Thymus (tissue), 11 donors: ENCODE measurements around the gene GGT6. TPM values are rescaled to one million over a fixed set of nuclear protein-coding genes. Genes with fewer than 3 reads are reported as not detected.

Experiments used
- DNase-seq, 9 donors: peaks; one replicate each; pipeline ENCODE4 v3.0.0-alpha.2; 2013; ENCODE audit warnings: low spot score in 9 of 9, low read depth in 6 of 9, missing footprints in 1 of 9
- H3K27ac ChIP-seq, 2 donors: one replicate each; pipeline ENCODE4 v1.5.1; 2013; ENCODE audit warnings: control low read depth in 1 of 2, low read depth in 1 of 2, low read length in 1 of 2, mild to moderate bottlenecking in 1 of 2, moderate library complexity in 1 of 2
- H3K27me3 ChIP-seq, 2 donors: one replicate each; pipeline ENCODE4 v1.5.1; 2013; ENCODE audit warnings: low read length in 1 of 2; ENCODE audit not compliant: control insufficient read depth in 2 of 2, insufficient read depth in 1 of 2
- H3K36me3 ChIP-seq, 2 donors: one replicate each; pipeline ENCODE4 v1.5.1; 2013; ENCODE audit warnings: low read length in 1 of 2, mild to moderate bottlenecking in 1 of 2, moderate library complexity in 1 of 2; ENCODE audit not compliant: control insufficient read depth in 2 of 2, insufficient read depth in 2 of 2
- H3K4me1 ChIP-seq, 2 donors: one replicate each; pipeline ENCODE4 v1.5.1; 2013; ENCODE audit warnings: low read length in 2 of 2; ENCODE audit not compliant: control insufficient read depth in 2 of 2, insufficient read depth in 2 of 2
- H3K4me3 ChIP-seq, 2 donors: one replicate each; pipeline ENCODE4 v1.5.1; 2013; ENCODE audit warnings: low read length in 2 of 2, control low read depth in 1 of 2, mild to moderate bottlenecking in 1 of 2
- H3K9me3 ChIP-seq, 2 donors: one replicate each; pipeline ENCODE4 v1.5.1; 2013; ENCODE audit warnings: low read length in 1 of 2, mild to moderate bottlenecking in 1 of 2; ENCODE audit not compliant: control insufficient read depth in 2 of 2, insufficient read depth in 1 of 2
- WGBS: extraction: QIAGEN DNeasy Blood & Tissue Kit; methylation state at CpG from one replicate; pipeline ENCODE4 v1.1.7; 2013; 5-methylcytosine and 5-hydroxymethylcytosine counted together
- polyA plus RNA-seq: library from polyadenylated mRNA; stranded (reverse); fragments of 200-250 nt; gene quantifications from one replicate; pipeline ENCODE4 v1.2.3, GENCODE V29; 2013
- total RNA-seq: library from RNA; stranded (reverse); fragments of 120-200 nt; gene quantifications from one replicate; pipeline ENCODE4 v1.2.4, GENCODE V29; 2013
- donor health status: healthy.

The GGT6 gene
- total and polyA plus RNA-seq, 2 donors, result 0.90 to 3.7 TPM

DNA sequence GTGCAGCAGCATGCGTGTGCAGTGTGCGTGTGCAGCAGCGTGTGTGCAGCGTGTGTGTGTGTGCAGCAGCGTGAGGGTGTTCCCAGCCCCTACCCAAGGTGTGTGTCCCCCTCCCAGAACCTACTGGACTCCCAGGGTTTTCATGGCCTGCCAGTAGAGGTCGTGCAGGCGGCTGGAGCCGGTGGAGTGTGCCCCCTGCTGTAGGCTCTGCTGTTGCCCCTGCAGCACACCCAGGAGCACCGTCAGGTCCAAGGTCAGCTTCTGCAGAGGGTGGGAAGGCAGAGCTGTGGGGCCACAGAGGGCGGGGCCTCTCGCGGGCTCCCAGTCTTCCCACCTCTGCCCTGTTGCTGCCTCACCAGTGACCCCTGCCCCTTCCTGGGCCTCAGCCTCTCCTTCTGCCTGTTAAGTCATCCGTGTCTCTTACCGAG, 20.1 kb downstream of the GGT6 start:
- Histone ChIP-seq H3K9me3 (peaks cover 1 to 6% of the 10 kb centered on the region in 2 donors), H3K4me3 (no peak overlapping the region), H3K36me3 (peaks cover 62 to 63% of the 10 kb centered on the region in 2 donors), H3K4me1 (peaks cover 0 to 7% of the 10 kb centered on the region in 2 donors), H3K27ac (no peak overlapping the region), H3K27me3 (no peaks in the 10 kb centered on the region)
- DNase-seq, result no peak
- 87% methylated on average over 14 of the region's 14 CpGs for WGBS

DNA sequence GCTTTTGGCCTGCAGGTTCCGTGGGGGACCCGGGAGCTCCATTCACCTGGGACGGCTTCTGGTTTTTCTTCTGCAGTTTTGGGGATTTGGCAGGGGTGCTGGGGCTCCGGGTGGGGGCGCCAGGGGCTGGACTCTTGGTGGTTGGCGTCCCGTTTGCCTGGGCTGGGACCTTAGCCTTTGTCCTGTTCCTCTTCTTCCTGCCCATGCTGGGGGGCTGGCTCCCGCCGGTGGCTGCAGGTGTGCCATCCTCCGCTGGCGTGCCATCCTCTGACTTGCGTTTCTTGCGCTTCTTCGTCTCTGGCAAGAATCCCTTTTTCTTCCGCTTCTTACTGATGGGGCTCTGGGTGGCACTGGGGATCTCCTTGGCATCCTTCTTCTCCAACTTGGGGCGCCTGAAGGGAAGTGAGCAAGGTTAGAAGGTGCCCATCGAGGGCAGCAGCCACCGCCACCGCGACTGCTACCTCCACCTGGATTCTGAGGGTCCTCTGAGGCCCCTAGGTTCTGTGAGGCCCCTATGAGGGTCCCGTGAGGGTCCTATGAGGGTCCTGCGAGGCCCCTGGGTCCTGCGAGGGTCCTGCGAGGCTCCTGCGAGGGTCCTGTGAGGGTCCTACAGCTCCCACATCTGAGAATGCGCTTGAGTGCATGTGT, 20.7 kb downstream of the GGT6 start:
- DNase-seq, result no peak
- H3K4me3 ChIP-seq, result no peak overlapping the region
- H3K27me3 ChIP-seq, result no peaks in the 10 kb centered on the region
- H3K36me3 ChIP-seq, result peaks cover 57 to 62% of the 10 kb centered on the region in 2 donors
- H3K4me1 ChIP-seq, result peaks cover 0 to 7% of the 10 kb centered on the region in 2 donors
- 95% methylated on average over 26 of the region's 26 CpGs for WGBS
- H3K27ac ChIP-seq, result no peak overlapping the region
- peaks cover 1 to 6% of the 10 kb centered on the region in 2 donors for H3K9me3 ChIP-seq

DNA sequence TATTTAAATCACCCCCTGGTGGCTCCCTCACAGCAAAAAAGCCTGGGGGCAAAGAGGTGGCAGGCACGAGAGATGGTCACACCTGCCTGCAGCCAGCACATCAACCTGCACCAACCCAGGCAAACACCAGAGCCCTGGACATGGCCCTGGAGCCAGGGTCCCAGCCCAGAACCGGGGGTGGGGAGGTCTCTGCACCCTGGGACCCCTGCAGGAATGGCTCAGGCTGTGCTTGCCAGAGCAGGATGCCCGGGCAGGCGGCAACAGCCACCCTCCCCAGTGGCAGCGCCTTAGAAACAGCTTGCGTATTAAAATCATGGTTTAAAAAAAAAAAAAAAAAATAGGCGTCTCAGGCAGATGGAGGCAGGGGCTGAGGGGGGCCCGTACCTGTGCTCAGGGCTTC, 21.4 kb downstream of the GGT6 start:
- H3K4me3 ChIP-seq, result no peak overlapping the region
- H3K27me3 ChIP-seq, result no peaks in the 10 kb centered on the region
- peaks cover 50 to 58% of the 10 kb centered on the region in 2 donors for H3K36me3 ChIP-seq
- H3K4me1 ChIP-seq, result peaks cover 0 to 7% of the 10 kb centered on the region in 2 donors
- no peak for DNase-seq
- WGBS, result 96% methylated on average over 8 of the region's 8 CpGs
- no peak overlapping the region for H3K27ac ChIP-seq
- H3K9me3 ChIP-seq, result peaks cover 1 to 6% of the 10 kb centered on the region in 2 donors

DNA sequence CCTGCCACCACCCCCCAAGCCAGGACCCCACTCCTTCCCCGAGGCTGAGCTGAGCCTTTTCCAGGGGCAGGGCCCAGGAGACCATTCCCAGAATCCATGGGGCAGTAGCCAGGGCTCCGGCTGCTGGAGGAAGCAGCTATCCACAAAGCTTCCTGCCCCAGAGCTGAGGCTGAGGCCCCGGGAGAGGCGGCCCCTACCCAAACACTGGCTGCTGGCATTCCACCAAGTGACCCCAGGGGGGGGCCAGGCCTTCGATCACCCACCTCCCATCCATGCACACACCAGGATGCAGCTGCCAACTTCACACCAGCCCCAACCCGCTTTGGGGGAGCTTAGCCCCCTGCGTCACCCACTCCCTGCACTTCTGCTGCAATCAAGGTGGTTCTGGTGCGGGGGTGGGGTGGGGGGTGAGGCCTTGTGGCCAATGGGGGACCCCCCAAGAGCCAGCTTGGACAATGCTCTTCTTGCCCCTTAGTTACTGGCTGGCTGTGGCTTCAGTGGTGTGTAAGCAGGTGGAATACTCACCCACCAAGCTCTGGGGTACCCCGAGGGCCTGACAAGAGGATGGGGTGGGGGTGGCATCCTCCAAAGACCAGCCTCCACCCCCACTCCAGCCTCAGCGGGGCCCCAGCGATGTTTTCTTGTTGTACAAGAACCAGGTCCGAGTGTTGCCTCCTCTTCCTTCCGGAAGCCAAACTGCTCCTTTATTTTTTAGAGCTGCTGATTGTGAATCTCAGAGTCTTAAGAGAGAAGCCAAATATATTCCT, 22.0 kb downstream of the GGT6 start:
- no peak for DNase-seq
- Histone ChIP-seq H3K4me3 (no peak overlapping the region), H3K27me3 (no peaks in the 10 kb centered on the region), H3K9me3 (peaks cover 1 to 4% of the 10 kb centered on the region in 2 donors), H3K27ac (no peak overlapping the region), H3K4me1 (peaks cover 0 to 7% of the 10 kb centered on the region in 2 donors), H3K36me3 (peaks cover 45 to 52% of the 10 kb centered on the region in 2 donors)
- WGBS, result 92% methylated on average over 13 of the region's 13 CpGs

DNA sequence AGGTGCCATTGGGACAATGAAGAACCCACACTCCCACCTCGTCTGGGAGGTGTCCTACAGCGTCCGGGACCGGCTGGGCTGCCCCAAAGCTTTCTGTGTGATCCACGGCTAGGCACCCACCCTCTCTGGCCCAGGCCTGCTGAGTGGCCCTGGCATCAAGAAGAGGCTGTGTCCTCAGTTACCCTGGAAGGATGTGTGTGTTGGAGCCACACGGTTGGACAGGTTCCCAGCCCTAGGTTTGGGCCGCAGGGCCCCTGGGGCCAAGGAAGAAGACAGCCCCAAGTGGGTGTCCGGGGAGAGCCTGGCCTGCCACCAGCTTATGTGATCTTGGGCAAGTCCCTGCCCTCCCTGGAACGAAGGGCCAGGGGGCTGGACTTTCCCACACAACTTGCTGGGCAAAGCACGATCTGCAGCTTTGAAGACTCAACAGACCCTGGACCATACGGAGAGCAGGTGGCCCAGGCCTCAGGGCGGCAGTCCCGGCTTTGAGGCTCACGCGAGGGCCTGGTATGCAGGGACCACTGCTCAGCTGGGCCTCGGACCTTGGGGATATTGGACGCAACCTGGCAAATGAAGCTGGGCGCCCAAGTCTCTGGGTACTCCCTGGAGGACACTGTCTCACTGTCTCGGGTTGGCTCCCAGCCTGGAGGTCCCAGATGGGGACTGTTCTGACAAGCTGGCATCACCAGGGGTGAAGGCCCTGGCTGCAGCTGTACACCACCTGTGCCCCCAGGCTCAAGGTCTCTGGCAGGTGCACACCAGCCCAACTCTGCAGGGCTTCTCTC, 22.7 kb downstream of the GGT6 start:
- 94% methylated on average over 19 of the region's 19 CpGs for WGBS
- Histone ChIP-seq H3K9me3 (peaks cover 0 to 1% of the 10 kb centered on the region in 2 donors), H3K36me3 (peaks cover 37 to 47% of the 10 kb centered on the region in 2 donors), H3K4me1 (peaks cover 0 to 7% of the 10 kb centered on the region in 2 donors), H3K27ac (no peak overlapping the region), H3K4me3 (no peak overlapping the region), H3K27me3 (no peaks in the 10 kb centered on the region)
- DNase-seq, result no peak

DNA sequence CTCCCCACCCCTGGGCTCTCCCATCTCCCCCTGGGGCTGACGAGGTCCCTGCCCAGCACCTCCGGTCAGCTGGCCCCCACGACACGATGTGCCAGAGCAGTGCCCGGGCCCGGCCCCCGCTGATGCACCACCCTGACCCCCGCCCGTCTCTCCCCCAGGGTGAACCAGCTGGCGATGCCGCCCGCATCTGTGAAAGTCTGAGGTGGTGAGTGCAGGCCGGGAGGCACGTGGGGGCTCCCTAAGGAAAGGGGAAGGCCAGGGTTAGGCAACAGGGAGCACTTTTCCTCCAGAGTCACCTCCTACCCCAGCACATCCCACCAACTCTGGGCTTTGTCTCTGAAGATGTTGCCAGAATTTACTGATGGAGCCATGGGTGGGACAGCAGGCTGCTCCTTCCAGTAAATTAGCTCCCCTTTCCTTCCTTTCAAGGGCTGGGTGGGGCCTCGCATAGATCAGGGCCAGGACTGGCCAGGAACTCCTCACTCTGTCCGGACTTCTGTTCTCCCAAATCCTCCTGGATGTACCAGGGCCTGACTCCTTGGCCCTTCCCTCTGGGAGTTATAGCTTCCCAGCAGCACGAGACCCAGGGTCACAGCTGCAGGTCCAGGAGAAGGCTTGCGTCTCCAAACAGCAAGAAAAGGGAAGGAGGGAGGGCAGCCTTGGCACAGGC, 23.5 kb downstream of the GGT6 start:
- Histone ChIP-seq H3K4me1 (peaks cover 0 to 7% of the 10 kb centered on the region in 2 donors), H3K4me3 (no peak overlapping the region), H3K9me3 (no peaks in the 10 kb centered on the region), H3K27me3 (no peaks in the 10 kb centered on the region), H3K36me3 (peaks cover 30 to 39% of the 10 kb centered on the region in 2 donors), H3K27ac (no peak overlapping the region)
- 88% methylated on average over 18 of the region's 18 CpGs for whole genome bisulfite sequencing
- no peak for DNase-seq

DNA sequence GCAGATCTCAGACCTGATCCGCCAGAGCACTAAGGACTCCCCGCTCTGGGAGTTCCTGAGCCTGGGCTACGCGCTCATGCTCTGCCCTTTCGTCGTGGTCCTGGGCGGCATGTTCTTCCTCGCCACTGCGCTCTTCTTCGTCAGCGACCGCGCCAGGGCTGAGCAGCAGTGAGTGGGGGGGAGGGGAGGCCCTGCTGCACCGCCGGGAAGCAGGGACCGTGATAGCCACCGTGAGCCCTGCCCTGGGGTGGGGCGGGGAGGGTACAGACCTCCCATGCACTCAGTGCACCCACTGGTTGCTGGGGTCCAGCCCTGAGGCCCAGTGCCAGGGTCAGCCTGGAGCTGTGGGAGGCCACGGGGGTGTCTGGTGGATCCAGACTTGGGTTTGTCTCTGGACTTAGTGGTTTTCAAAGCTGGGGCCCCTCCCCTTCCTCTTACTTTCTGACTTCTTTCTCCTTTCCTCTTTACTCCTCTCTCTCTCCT, 24.1 kb downstream of the GGT6 start:
- no peaks in the 10 kb centered on the region for H3K27me3 ChIP-seq
- no peaks in the 10 kb centered on the region for H3K9me3 ChIP-seq
- no peak overlapping the region for H3K27ac ChIP-seq
- no peak overlapping the region for H3K4me3 ChIP-seq
- WGBS, result 91% methylated on average over 19 of the region's 19 CpGs
- H3K36me3 ChIP-seq, result peaks cover 24 to 33% of the 10 kb centered on the region in 2 donors
- no peak for DNase-seq
- H3K4me1 ChIP-seq, result peaks cover 0 to 7% of the 10 kb centered on the region in 2 donors

DNA sequence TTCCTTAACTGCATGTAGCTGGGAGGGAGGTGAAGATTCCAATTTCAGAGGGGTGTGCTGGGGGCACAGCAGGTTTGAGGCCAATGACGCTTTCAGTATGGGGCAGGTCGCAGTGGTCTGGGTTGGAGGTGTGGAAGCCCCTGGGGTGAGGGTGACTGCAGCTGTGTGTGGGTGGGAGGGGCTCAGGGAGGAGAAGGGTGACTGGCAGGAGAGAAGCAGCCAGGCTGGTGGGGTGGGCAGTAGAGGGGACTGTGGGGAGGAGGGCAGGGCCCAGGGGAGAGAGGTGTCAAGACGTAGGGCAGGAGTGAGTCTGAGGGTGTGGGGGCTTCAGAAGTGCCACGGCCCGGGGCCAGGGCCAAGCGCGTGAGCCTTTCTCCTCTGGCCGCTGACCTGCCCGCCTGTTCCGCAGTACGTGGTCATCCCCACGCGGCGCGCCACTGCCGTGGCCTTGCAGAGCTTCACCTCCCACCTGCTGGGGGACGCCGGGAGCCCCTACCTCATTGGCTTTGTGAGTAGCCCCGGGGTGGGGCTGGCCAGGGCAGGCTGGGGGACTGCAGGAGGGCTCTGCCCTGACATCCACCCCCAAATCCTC, 24.6 kb downstream of the GGT6 start:
- peaks cover 0 to 7% of the 10 kb centered on the region in 2 donors for H3K4me1 ChIP-seq
- H3K4me3 ChIP-seq, result no peak overlapping the region
- H3K27ac ChIP-seq, result no peak overlapping the region
- H3K9me3 ChIP-seq, result no peaks in the 10 kb centered on the region
- no peaks in the 10 kb centered on the region for H3K27me3 ChIP-seq
- WGBS, result 89% methylated on average over 19 of the region's 19 CpGs
- no peak for DNase-seq
- peaks cover 19 to 30% of the 10 kb centered on the region in 2 donors for H3K36me3 ChIP-seq
